ENCODE results near the gene COL20A1. TPM values are rescaled to one million over a fixed set of nuclear protein-coding genes. Genes with fewer than 3 reads are reported as not detected.

Gene COL20A1
- total and polyA plus RNA-seq, 10 donors = 0.12 to 2.1 (median 0.60) TPM; not detected in 2

DNA sequence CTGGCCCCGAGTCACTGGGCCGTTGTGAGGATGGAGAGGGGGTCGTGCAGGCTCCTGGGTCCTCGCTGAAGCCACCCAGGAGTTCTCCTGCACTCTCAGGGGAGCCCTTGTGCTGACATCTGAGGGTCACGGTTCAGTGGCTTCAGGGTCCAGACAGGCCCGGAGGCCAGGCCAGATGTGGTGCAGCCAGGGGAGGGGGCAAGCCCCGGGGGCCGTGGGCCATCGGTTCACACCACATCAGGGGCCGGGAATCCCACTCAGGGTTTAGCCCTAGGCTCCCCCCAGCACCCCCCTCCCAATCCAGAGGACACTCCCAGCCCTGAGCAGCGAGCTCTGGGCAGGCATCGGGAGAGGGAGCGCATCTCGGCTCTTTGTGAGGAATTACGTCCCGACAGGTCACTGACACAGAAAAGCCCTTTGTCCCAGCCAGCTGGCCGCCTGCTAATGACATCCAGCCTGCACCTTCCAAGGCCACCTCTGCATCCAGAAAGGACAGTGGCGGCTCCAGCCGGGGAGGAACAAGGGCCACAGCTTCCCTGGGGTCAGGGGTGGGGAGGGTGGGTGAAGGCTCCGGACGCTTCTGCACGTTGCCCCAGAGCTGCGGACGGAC is 74.6 kb downstream of the COL20A1 start:
- Histone ChIP-seq H3K27me3 (replicated peaks in 1 of 7) (peaks cover 0 to 83% (median 2%) of the 10 kb centered on the region in 7 donors), H3K36me3 (no peaks in the 10 kb centered on the region), H3K4me3 (no peak overlapping the region), H3K4me1 (peaks cover 0 to 16% (median 0%) of the 10 kb centered on the region in 6 donors), H3K27ac (no peak overlapping the region), H3K9me3 (no peaks in the 10 kb centered on the region)
- no peak for DNase-seq
- 54 to 69% (median 62%) methylated on average over 6 to 24 of the region's 24 CpGs for WGBS, 5 donors
- intact Hi-C loops (cut with DNase I; ENCODE audit: low total_unique reads) = no loop called here
- TF ChIP-seq POLR2AphosphoS5 (IDR thresholded peaks at IDR 0.05) (no peak), POLR2A (IDR thresholded peaks at IDR 0.05) (no peak)
- TF ChIP-seq, protein P1, sequence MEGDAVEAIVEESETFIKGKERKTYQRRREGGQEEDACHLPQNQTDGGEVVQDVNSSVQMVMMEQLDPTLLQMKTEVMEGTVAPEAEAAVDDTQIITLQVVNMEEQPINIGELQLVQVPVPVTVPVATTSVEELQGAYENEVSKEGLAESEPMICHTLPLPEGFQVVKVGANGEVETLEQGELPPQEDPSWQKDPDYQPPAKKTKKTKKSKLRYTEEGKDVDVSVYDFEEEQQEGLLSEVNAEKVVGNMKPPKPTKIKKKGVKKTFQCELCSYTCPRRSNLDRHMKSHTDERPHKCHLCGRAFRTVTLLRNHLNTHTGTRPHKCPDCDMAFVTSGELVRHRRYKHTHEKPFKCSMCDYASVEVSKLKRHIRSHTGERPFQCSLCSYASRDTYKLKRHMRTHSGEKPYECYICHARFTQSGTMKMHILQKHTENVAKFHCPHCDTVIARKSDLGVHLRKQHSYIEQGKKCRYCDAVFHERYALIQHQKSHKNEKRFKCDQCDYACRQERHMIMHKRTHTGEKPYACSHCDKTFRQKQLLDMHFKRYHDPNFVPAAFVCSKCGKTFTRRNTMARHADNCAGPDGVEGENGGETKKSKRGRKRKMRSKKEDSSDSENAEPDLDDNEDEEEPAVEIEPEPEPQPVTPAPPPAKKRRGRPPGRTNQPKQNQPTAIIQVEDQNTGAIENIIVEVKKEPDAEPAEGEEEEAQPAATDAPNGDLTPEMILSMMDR (IDR thresholded peaks at IDR 0.05 in 8 of 11, conservative IDR thresholded peaks at IDR 0.05 in 3 of 11) = no peak

DNA sequence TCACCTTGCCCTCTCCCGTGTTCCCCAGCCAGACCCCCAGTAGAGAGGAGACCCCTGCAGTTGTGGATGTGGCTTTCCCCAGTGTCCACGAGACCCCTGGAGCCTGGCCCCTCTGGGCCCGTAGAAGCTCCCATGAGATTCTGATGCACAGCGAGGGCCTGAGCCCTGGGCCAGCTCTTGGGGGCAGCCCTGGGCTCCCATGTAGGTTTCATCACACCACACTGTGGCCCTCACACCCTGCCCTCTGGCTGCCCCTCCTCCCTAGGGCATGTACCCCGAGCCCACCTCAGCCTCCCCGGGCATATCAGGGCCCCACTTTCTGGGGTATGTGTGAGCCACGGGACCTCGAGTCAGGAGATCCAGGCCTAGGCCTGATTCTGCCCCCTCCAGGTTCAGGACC is 75.2 kb downstream of the COL20A1 start:
- 74 to 91% (median 83%) methylated on average over 8 of the region's 8 CpGs for WGBS, 5 donors
- H3K36me3 ChIP-seq = no peaks in the 10 kb centered on the region

DNA sequence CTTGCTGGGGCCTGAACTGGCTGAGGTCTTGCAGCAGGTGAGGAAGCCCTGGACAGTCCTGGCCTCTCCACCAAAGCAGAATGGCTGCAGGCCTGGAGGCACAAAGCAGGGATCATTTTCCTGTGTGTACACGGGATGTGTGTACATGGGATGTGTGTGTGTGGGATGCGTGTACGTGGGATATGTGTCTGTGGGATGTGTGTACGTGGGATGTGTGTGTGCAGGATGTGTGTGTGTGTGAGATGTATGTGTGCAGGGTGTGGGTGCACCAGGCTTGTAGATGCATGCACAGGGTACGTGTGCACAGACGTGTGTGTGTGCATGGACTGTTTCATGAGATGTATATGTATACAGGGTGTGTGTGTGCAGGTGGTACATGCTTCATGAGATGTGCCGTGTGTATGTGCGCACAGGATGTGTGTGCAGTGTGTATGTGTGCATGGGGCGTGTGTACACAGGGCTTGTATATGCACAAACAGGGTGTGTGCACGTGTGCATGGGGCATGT is 76.1 kb downstream of the COL20A1 start:
- Histone ChIP-seq H3K27ac (no peak overlapping the region), H3K4me1 (peaks cover 0 to 16% (median 0%) of the 10 kb centered on the region in 6 donors), H3K36me3 (no peaks in the 10 kb centered on the region), H3K27me3 (replicated peaks in 1 of 7) (peaks cover 0 to 83% (median 5%) of the 10 kb centered on the region in 7 donors), H3K4me3 (no peak overlapping the region), H3K9me3 (no peaks in the 10 kb centered on the region)
- WGBS, 5 donors = 84 to 92% (median 87%) methylated on average over 10 of the region's 10 CpGs
- TF ChIP-seq, protein P1 (IDR thresholded peaks at IDR 0.05 in 8 of 11, conservative IDR thresholded peaks at IDR 0.05 in 3 of 11) = no peak
- TF ChIP-seq POLR2AphosphoS5 (IDR thresholded peaks at IDR 0.05) (no peak), POLR2A (IDR thresholded peaks at IDR 0.05) (no peak)
- intact Hi-C loops (cut with DNase I; ENCODE audit: low total_unique reads) = no loop called here
- no peak for DNase-seq

More for the DNA sequence above, 75.2 kb downstream of the COL20A1 start:
- no peaks in the 10 kb centered on the region for H3K9me3 ChIP-seq
- TF ChIP-seq, protein P1 (IDR thresholded peaks at IDR 0.05 in 8 of 11, conservative IDR thresholded peaks at IDR 0.05 in 3 of 11) = no peak
- TF ChIP-seq POLR2A (IDR thresholded peaks at IDR 0.05) (no peak), POLR2AphosphoS5 (IDR thresholded peaks at IDR 0.05) (no peak)
- peaks cover 0 to 83% (median 0%) of the 10 kb centered on the region in 7 donors for H3K27me3 ChIP-seq (replicated peaks in 1 of 7)
- DNase-seq = no peak
- peaks cover 0 to 16% (median 0%) of the 10 kb centered on the region in 6 donors for H3K4me1 ChIP-seq
- intact Hi-C loops (cut with DNase I; ENCODE audit: low total_unique reads) = no loop called here
- H3K4me3 ChIP-seq = no peak overlapping the region
- no peak overlapping the region for H3K27ac ChIP-seq

Measured in spleen (tissue), 11 donors.